ENCODE results near the gene ANKRD33B.
"Not testable (repeated sequence)": the region's sequence is repeated elsewhere in the genome, so short reads cannot be mapped to it uniquely, and the experiment has no call there.

Gene ANKRD33B

GRCh38 chr5:10618311-10618710, 54.4 kb downstream of the ANKRD33B start:
- Mint-ChIP-seq H3K4me1 (ENCODE audit: low read depth) (no peaks in the 10 kb centered on the region), H3K27me3 (no peaks in the 10 kb centered on the region), H3K36me3 (peaks cover 3% of the 10 kb centered on the region)

DNA sequence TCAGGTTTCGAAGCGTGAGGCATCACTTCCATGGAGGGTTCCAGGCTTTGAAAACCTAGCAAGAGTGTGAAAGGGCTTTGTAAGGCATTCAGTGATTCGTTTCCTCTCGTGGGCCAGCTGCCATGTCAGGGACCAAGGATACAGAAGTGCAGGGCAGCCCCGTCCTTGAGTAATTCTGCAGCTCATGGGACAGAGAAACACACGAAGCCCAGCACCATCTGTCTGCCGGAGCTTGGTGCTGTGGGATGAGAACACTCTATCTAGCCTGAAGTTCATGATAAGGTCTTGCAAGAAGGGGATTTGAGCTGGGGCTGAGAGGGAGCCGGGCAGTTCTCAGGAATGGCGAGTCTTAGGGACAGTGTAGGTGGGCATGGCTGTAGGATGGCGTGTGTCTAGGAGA, 55.8 kb downstream of the ANKRD33B start:
- no peaks in the 10 kb centered on the region for H3K9me3 Mint-ChIP-seq (ENCODE audit: low read depth)
- no peak overlapping the region for H3K4me3 Mint-ChIP-seq
- H3K36me3 Mint-ChIP-seq, result peaks cover 3% of the 10 kb centered on the region
- H3K27ac Mint-ChIP-seq, result no peak overlapping the region
- H3K4me1 Mint-ChIP-seq (ENCODE audit: low read depth), result no peaks in the 10 kb centered on the region
- no peaks in the 10 kb centered on the region for H3K27me3 Mint-ChIP-seq

More at GRCh38 chr5:10618311-10618710, 54.4 kb downstream of the ANKRD33B start:
- Mint-ChIP-seq H3K9me3 (ENCODE audit: low read depth) (no peaks in the 10 kb centered on the region), H3K4me3 (no peak overlapping the region), H3K27ac (no peak overlapping the region)

DNA sequence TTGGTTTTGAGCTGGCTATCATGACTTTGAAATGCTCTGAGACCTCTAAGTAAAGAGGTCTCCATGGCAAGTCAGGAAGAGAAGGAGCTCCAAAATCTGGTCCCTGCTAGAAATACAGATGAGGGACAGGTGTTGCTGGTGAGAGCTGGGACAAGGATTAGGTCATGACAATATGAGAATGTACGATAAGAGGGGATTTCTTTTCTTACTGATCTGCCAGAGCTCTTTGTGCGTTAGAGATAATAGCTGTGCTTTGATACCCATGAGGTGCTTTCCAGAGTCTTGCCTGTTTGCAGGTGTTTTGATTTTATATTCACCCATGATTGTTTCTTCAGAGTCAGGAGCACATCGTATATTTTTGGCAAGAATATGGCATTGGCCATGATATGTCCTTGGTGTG, 56.5 kb downstream of the ANKRD33B start:
- Mint-ChIP-seq H3K27me3 (no peaks in the 10 kb centered on the region), H3K4me3 (no peak overlapping the region), H3K36me3 (peaks cover 3% of the 10 kb centered on the region), H3K4me1 (ENCODE audit: low read depth) (no peaks in the 10 kb centered on the region), H3K27ac (no peak overlapping the region), H3K9me3 (ENCODE audit: low read depth) (no peaks in the 10 kb centered on the region)

- Mint-ChIP-seq H3K27me3 (no peaks in the 10 kb centered on the region), H3K9me3 (ENCODE audit: low read depth) (no peaks in the 10 kb centered on the region), H3K36me3 (peaks cover 3% of the 10 kb centered on the region), H3K4me1 (ENCODE audit: low read depth) (peaks cover under 1% of the 10 kb centered on the region), H3K4me3 (no peak overlapping the region), H3K27ac (no peak overlapping the region)
Measured at GRCh38 chr5:10621832-10622231, 58.0 kb downstream of the ANKRD33B start.

DNA sequence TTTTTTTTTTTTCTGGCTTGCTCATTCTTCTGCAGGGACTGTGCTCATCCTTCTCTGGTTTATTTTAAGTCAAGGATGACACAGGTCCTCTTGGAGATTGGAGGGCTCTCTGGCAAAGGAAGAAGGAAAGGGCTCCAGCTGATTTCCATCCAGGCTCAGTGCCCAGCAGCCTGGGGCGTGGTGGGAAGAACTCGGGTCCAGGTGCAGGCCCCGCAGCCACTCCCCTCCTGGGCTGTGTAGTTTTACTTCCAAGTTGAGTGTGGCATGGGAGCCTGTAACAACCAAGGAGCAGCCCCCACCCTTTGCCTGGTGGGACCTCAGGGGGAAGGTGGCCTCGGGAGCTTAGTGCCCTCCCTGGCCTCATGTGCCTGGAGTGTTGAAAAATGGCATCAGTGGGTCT, 58.9 kb downstream of the ANKRD33B start:
- Mint-ChIP-seq H3K27ac (no peak overlapping the region), H3K4me3 (no peak overlapping the region), H3K36me3 (peaks cover 3% of the 10 kb centered on the region), H3K4me1 (ENCODE audit: low read depth) (peaks cover 10% of the 10 kb centered on the region), H3K27me3 (no peaks in the 10 kb centered on the region), H3K9me3 (ENCODE audit: low read depth) (no peaks in the 10 kb centered on the region)

DNA sequence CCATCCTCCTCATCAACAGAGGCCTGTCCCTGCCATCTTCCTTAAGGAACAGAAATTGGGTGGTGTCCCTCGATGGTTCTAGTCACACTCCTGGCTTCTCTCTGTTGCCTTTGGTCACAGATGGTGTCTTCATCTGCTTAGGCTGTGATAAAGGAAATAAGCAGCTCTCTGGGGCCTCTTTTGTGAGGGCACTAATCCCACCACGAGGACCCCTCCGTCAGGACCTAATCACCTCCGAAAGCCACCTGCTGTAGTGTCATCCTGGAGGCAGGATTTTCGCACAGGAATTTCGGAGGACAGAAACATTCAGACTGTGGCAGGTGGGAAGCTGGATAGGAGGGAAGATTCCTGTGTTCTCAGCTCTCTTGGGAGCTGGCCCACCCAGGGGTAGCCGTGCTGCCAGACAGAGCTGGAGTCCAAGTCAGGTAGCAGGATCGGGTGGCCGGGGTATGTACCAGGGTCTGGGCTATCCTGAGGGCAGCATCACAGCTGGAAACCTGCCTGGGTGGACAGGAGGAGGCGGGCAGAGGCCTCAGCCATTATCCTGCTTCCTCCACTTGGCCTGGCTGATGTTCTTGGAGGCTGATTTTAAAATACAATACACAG, 59.5 kb downstream of the ANKRD33B start:
- Mint-ChIP-seq H3K9me3 (ENCODE audit: low read depth) (no peaks in the 10 kb centered on the region), H3K27ac (no peak overlapping the region), H3K27me3 (no peaks in the 10 kb centered on the region), H3K36me3 (peaks cover 3% of the 10 kb centered on the region), H3K4me3 (no peak overlapping the region), H3K4me1 (ENCODE audit: low read depth) (peaks cover 12% of the 10 kb centered on the region)

- H3K27ac Mint-ChIP-seq, result no peak overlapping the region
- H3K9me3 Mint-ChIP-seq (ENCODE audit: low read depth), result no peaks in the 10 kb centered on the region
- no peak overlapping the region for H3K4me3 Mint-ChIP-seq
- no peaks in the 10 kb centered on the region for H3K27me3 Mint-ChIP-seq
- peaks cover 3% of the 10 kb centered on the region for H3K36me3 Mint-ChIP-seq
- peaks cover 12% of the 10 kb centered on the region for H3K4me1 Mint-ChIP-seq (ENCODE audit: low read depth)
Measured at GRCh38 chr5:10624206-10624605, 60.3 kb downstream of the ANKRD33B start.

- H3K9me3 Mint-ChIP-seq (ENCODE audit: low read depth), result no peaks in the 10 kb centered on the region
- no peaks in the 10 kb centered on the region for H3K27me3 Mint-ChIP-seq
- no peak overlapping the region for H3K27ac Mint-ChIP-seq
- H3K4me3 Mint-ChIP-seq, result no peak overlapping the region
- peaks cover 12% of the 10 kb centered on the region for H3K4me1 Mint-ChIP-seq (ENCODE audit: low read depth)
- H3K36me3 Mint-ChIP-seq, result peaks cover 3% of the 10 kb centered on the region
Measured at GRCh38 chr5:10624679-10625078, 60.8 kb downstream of the ANKRD33B start.

DNA sequence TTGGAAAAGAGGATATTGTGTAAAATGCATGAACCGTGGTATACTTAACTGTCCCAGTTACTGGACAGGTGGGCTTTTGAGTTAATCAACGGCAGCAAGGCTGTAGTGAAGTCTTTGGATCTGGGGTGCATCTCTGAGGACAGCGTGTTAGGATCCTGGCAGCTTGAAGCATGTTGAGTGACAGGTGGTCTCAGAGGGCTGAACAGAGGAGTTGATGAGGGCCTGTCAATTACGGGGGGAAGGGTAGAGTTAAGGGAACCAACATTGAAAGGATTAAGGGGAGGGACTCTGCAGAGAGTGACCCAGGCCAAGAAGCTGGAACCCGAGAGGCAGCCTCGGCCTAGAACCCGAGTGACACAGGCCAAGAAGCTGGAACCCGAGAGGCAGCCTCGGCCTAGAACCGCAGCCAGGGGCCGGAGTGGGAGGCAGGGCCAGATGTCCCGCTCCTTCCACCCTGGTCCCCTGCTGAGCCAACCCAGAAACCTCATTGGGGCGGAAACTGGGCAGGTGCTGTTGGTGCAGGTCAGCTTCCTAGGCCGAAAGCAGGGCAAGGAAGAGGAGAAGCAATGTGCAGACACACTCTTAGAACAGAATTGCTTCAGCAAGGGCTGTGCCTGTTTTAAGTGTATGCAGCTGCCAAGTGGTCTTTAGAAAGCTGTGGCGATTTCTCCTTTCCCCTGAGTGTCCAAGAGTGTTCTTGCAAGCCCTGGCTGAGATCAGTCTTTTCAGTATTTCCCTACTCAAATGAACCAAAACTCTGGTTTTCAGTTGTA, 62.0 kb downstream of the ANKRD33B start:
- H3K4me3 Mint-ChIP-seq, result no peak overlapping the region
- peaks cover 14% of the 10 kb centered on the region for H3K4me1 Mint-ChIP-seq (ENCODE audit: low read depth)
- H3K36me3 Mint-ChIP-seq, result no peaks in the 10 kb centered on the region
- no peak overlapping the region for H3K27ac Mint-ChIP-seq
- no peaks in the 10 kb centered on the region for H3K9me3 Mint-ChIP-seq (ENCODE audit: low read depth)
- H3K27me3 Mint-ChIP-seq, result no peaks in the 10 kb centered on the region

DNA sequence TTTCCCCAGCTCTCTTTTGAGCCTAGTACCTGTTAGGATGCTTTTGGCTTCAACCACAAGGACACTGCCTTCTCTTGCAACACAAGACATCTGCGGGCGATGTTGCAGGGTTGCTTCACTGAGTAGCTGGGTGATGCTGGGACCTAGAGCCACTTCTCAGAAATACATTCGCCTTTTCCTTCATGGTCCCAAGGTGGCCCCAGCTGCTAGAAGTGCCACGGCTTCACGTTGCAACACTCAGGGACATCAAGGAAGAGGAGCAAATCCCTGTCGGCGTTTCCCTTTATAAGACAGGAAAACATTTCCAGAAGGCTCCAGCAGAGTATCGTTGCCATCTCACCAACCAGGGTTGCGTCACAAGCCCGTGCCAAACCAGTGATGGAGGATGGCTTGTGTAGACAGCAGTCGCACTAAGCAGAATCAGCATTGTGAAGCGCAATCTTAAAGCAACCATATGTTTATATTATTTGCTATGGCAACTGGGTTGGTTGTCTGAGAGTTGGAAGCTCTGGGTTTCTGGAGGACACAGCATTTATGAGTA, 62.7 kb downstream of the ANKRD33B start:
- H3K4me1 Mint-ChIP-seq (ENCODE audit: low read depth), result peaks cover 20% of the 10 kb centered on the region
- no peak overlapping the region for H3K27ac Mint-ChIP-seq
- H3K4me3 Mint-ChIP-seq, result peak overlapping the region; percentile 82
- H3K36me3 Mint-ChIP-seq, result no peaks in the 10 kb centered on the region
- H3K9me3 Mint-ChIP-seq (ENCODE audit: low read depth), result no peaks in the 10 kb centered on the region
- H3K27me3 Mint-ChIP-seq, result no peaks in the 10 kb centered on the region

- H3K4me3 Mint-ChIP-seq, result peak overlapping the region; percentile 82
- no peaks in the 10 kb centered on the region for H3K27me3 Mint-ChIP-seq
- peaks cover 27% of the 10 kb centered on the region for H3K4me1 Mint-ChIP-seq (ENCODE audit: low read depth)
- H3K9me3 Mint-ChIP-seq (ENCODE audit: low read depth), result no peaks in the 10 kb centered on the region
- H3K27ac Mint-ChIP-seq, result peak overlapping the region; percentile 34
- H3K36me3 Mint-ChIP-seq, result no peaks in the 10 kb centered on the region
Measured at GRCh38 chr5:10627160-10627701, 63.4 kb downstream of the ANKRD33B start.

- Mint-ChIP-seq H3K4me3 (no peak overlapping the region), H3K27ac (no peak overlapping the region), H3K27me3 (no peaks in the 10 kb centered on the region), H3K36me3 (peaks cover 2% of the 10 kb centered on the region), H3K4me1 (ENCODE audit: low read depth) (peaks cover 34% of the 10 kb centered on the region), H3K9me3 (ENCODE audit: low read depth) (no peaks in the 10 kb centered on the region)
Measured at GRCh38 chr5:10628601-10629000, 64.7 kb downstream of the ANKRD33B start.

DNA sequence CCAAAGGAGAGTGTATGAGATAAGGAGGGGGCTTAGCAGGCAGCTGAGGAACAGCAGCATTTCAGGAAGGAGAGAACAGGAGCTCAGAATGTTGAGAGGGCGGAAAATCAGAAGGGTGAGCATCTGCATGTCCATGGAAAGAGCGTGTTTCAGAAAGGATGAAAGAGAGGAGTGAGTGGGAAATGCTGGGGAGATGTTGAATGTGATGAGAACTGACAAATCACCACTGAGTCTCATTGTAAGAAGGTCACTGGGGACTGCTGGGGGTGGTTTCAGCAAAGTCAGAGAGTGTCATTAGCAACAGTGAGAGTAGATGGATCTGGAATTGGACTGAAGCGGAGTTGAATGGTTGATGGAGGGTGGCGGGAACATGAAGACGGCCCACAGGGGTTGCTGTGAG, 65.8 kb downstream of the ANKRD33B start:
- H3K9me3 Mint-ChIP-seq (ENCODE audit: low read depth), result no peaks in the 10 kb centered on the region
- peaks cover 2% of the 10 kb centered on the region for H3K36me3 Mint-ChIP-seq
- H3K27me3 Mint-ChIP-seq, result no peaks in the 10 kb centered on the region
- peaks cover 44% of the 10 kb centered on the region for H3K4me1 Mint-ChIP-seq (ENCODE audit: low read depth)
- H3K4me3 Mint-ChIP-seq, result no peak overlapping the region
- peak overlapping the region; percentile 3 for H3K27ac Mint-ChIP-seq

DNA sequence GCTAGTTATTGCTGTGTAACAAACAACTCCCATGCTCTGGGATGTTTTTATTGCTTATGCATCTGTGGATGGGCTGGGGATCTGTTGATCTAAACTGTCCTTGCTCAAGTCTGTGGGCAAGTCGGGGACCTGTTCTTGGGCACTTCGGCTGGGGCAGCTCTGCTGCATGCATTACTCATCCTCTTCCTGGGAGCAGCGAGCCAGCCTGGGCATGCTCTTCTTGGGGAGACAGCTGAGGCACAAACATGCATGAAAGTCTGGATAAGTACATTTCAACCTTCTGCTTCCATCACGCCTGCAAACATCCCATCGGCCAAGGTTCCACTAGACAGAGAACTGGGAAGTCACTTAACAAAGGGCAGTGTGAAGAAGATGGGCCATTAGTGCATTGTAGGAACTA, 66.3 kb downstream of the ANKRD33B start:
- Mint-ChIP-seq H3K9me3 (ENCODE audit: low read depth) (no peaks in the 10 kb centered on the region), H3K36me3 (peaks cover 2% of the 10 kb centered on the region), H3K4me3 (no peak overlapping the region), H3K27ac (no peak overlapping the region), H3K4me1 (ENCODE audit: low read depth) (peaks cover 48% of the 10 kb centered on the region), H3K27me3 (no peaks in the 10 kb centered on the region)

DNA sequence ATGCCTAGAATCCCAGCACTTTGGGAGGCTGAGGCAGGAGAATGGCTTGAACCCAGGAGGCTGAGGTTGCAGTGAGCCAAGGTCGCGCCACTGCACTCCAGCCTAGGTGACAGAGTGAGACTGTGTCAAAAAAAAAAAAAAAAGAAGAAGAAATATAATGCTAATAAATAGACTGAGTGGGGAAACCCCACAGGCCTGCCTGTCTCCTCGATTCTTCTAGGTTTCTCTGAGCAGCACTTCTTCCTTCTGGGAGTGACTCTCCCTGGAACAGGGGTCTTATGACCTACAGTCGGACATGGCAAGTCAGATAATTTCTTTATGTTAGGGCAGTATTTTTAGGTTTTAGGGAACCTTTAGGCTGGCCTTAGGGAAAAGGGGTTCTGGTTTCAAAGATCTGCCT, 66.9 kb downstream of the ANKRD33B start:
- H3K27ac Mint-ChIP-seq; H3K27me3 Mint-ChIP-seq; H3K4me3 Mint-ChIP-seq; H3K9me3 Mint-ChIP-seq (ENCODE audit: low read depth); H3K36me3 Mint-ChIP-seq: not testable (repeated sequence)
- H3K4me1 Mint-ChIP-seq (ENCODE audit: low read depth), result peaks cover 54% of the 10 kb centered on the region
